ENCODE data around the gene ERGIC1.
"Not testable (repeated sequence)": the region's sequence is repeated elsewhere in the genome, so short reads cannot be mapped to it uniquely, and the experiment has no call there.

The ERGIC1 gene

GRCh38 chr5:172881691-172882370, 47.8 kb downstream of the ERGIC1 start:
- peak; percentile 96 for DNase-seq (ENCODE audit: low read depth)

- DNase-seq (ENCODE audit: low read depth): no peak
These were observed 49.0 kb downstream of the ERGIC1 start for GRCh38 chr5:172883066-172883465.

DNA sequence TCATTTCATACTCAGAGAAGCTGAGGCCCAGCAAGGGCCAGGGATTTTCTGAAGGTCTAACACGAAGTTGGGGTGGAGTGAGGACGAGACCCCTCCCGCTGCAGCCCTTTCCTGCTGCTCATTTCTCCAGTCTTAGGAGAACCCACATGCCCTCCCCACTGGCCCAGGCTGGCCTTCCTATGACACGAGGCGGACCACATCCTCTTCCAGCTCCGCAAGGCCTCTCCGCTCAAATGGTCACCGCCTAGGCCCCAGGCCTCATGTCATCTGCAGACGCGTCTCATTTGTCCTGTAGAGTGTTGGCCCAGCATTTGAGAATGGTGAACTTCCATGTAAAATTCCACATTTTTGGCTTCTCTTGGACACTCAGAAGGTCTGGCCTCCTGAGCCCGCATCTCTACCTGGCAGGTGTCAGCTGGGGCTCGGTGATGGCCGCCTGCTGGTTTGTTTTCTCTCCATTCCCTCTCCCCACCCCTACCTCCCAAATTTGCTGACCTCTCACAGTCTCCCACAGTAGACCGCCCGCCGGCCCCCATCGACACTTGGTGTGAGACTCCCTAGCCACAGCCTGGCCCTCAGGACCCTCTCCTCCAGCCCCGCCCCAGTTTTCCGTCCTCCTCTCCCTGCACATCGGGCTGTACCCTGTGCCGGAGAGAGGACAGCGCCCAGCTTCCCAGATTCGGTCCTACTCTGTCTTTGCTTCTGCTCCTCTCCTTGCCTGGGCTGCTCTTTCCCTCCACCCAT, 51.7 kb downstream of the ERGIC1 start:
- DNase-seq (ENCODE audit: low read depth): no peak

GRCh38 chr5:172886476-172886875, 52.4 kb downstream of the ERGIC1 start:
- no peak for DNase-seq (ENCODE audit: low read depth)

- peak; percentile 86 for DNase-seq (ENCODE audit: low read depth)
These were observed 53.0 kb downstream of the ERGIC1 start for GRCh38 chr5:172886974-172887501.

DNA sequence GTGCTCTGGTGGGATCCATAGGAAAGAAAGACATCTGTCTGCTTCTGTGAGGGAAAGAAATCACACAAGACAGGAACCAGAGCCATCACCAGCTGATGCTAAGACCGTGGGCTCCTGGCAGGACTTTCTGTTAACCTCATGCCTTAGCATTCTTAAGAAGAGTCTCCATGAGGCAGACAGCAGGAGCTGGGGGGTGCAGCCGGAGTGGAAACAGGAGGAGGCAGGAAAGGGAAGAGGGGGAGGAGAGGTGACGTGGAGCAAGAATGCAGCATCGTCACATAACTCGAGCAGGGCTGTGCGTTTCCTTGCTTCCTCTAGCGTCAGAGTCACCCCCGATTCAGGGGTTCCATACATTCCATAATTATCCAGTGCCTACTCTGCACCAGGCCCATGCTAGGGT, 53.6 kb downstream of the ERGIC1 start:
- DNase-seq (ENCODE audit: low read depth): peak; percentile 89

- no peak for DNase-seq (ENCODE audit: low read depth)
These were observed 56.6 kb downstream of the ERGIC1 start for GRCh38 chr5:172890659-172891058.

DNA sequence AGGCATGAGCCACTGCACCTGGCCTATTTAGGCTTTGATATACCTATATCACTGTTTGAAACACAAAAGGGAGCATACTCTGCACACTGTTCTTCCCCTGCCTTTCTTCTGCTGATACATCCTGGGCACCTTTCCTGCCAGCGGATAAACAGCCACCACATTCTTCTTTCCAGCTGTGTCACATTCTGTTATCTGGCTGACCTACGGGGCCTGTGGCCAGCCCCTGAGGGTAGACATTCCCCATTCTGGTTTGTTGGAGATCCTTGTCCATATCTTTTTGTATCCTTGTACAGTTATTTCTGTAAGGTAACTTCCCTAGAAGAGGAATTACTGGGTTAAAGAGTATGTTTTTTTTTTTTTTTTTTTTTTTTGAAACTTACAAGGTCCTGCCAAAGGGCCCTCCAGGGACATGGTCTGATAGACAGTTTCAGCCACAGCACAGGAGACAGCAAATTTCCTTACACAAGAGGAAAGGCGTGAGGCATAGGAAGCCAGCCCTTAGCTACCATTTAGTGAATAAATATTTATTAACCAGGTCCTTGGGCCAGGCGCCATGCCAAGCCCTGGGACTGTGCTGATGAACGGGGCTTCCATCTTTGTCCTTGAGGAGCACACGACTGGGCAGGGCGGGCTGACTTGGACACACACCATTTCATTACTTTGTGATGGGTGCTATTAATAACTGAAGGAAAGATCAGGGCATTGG, 57.8 kb downstream of the ERGIC1 start:
- no peak for DNase-seq (ENCODE audit: low read depth)

- no peak for DNase-seq (ENCODE audit: low read depth)
These were observed 58.7 kb downstream of the ERGIC1 start for GRCh38 chr5:172892713-172893112.

- no peak for DNase-seq (ENCODE audit: low read depth)
These were observed 60.8 kb downstream of the ERGIC1 start for GRCh38 chr5:172894767-172895388.

DNA sequence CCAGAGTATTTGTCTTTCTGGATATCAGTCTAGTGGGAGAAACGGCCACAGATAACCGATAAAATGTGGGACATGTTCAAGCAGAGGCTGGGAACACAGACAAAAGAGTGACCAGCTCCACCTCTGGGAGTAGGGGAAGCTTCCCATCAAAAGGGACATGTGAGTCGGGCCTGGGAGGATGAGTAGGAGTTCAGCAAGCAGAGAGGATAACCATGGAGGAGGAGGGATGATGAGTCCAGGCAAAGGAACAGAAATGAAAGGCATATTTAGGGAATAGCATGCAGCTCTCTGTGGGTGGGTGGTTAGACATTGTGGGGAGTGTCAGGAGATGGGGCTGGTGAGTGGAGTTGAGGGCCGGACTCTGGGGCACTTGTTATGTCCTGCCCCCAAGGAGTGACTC, 61.5 kb downstream of the ERGIC1 start:
- DNase-seq (ENCODE audit: low read depth): no peak

GRCh38 chr5:172896465-172896864, 62.4 kb downstream of the ERGIC1 start:
- DNase-seq (ENCODE audit: low read depth): no peak

DNA sequence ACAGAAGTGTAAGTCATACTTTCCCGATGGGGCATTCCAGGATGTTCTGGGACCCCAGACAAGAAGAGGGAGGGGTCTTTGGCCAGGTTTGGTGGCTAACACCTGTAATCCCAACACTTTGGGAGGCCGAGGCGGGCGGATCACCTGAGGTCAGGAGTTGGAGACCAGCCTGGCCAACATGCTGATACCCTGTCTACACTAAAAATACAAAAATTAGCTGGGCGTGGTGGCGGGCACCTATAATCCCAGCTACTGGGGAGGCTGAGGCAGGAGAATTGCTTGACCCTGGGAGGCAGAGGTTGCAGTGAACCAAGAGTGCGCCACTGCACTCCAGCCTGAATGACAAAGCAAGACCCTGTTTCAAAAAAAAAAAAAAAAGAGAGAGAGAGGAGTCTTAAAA, 63.0 kb downstream of the ERGIC1 start:
- DNase-seq (ENCODE audit: low read depth): not testable (repeated sequence)

GRCh38 chr5:172897481-172898217, 63.6 kb downstream of the ERGIC1 start:
- peak; percentile 100 for DNase-seq (ENCODE audit: low read depth)

GRCh38 chr5:172898218-172898842, 64.3 kb downstream of the ERGIC1 start:
- no peak for DNase-seq (ENCODE audit: low read depth)

- no peak for DNase-seq (ENCODE audit: low read depth)
These were observed 64.9 kb downstream of the ERGIC1 start for GRCh38 chr5:172898843-172899369.

- no peak for DNase-seq (ENCODE audit: low read depth)
These were observed 65.4 kb downstream of the ERGIC1 start for GRCh38 chr5:172899436-172899835.

DNA sequence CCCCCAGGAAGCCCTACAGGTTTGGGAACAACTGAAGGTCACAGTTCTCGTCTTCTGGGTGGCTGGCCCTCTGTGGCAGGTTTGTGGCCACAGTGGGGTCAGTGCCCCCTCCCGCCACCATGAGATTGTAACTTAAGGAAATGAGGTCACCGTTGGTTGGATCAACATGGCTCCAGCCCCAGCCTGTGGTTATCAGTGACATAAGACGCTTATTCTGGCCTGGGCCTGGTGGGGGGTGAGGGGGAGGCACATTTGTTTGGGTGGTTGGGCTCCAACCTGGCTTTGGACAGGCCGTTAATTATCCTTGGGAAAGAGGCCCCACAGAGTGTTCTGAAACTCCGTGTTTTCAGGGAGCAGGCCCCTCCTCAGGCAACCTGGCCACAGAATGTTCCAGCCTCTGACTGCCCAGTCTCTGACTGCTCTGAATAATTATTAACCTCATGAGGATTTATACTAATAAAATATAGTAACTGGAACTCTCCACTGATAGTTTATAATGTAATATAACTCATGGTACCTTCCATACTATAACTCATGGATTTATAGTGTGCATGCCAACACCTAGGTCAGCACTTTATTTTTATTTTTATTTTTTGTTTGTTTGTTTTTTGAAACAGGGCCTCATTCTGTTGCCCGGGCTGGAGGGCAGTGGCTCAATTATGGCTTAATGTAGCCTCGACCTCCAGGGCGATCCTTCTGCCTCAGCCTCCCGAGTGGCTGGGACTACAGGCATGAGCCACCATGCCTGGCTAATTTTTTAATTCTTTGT, 67.1 kb downstream of the ERGIC1 start:
- peak; percentile 92 for DNase-seq (ENCODE audit: low read depth)

GRCh38 chr5:172901788-172902496, 67.9 kb downstream of the ERGIC1 start:
- DNase-seq (ENCODE audit: low read depth): peak; percentile 92

Measured in ELR (cell line).